Endothelial cell of umbilical vein (primary cell): ENCODE results near the gene PDHX.

Experiments used
- EZH2 ChIP-seq: IDR thresholded peaks from 2 replicates; pipeline ENCODE4 v1.6.1; 2012; ENCODE audit warnings: borderline replicate concordance, low read depth, mild to moderate bottlenecking, moderate library complexity, low read length, inconsistent platforms; ENCODE audit not compliant: severe bottlenecking
- MAX ChIP-seq: IDR thresholded peaks from 2 replicates; pipeline ENCODE4 v1.6.1; 2011; ENCODE audit not compliant: insufficient read depth, insufficient read length
- MYC ChIP-seq: IDR thresholded peaks from one replicate; pipeline ENCODE4 v1.6.1; 2011; ENCODE audit warnings: mild to moderate bottlenecking, low read depth, low read length
- POLR2A ChIP-seq: IDR thresholded peaks from 2 replicates; pipeline ENCODE4 v1.6.1; 2012; ENCODE audit warnings: low read depth, mild to moderate bottlenecking, control low read depth, low read length
- POLR2AphosphoS5 ChIP-seq: IDR thresholded peaks from 2 replicates; pipeline ENCODE4 v1.6.1; 2012; ENCODE audit warnings: low read depth, mild to moderate bottlenecking, control low read depth, low read length, moderate library complexity; ENCODE audit not compliant: insufficient read depth
- TF ChIP-seq, protein P1 (sequence below), 2 donors: IDR thresholded peaks; 1 replicate in 1 of 2; 2 replicates in 1 of 2; pipeline ENCODE4 v1.5.1; 2011; ENCODE audit warnings: low read length in 2 of 2, mild to moderate bottlenecking in 2 of 2, moderate library complexity in 2 of 2, control low read depth in 1 of 2, inconsistent platforms in 1 of 2, low read depth in 1 of 2; ENCODE audit not compliant: insufficient read depth in 1 of 2; ENCODE audit errors: extremely low read depth in 1 of 2

GRCh38 chr11:34970480-34970879 lies 54.1 kb downstream of the PDHX start:
- TF ChIP-seq, protein P1, sequence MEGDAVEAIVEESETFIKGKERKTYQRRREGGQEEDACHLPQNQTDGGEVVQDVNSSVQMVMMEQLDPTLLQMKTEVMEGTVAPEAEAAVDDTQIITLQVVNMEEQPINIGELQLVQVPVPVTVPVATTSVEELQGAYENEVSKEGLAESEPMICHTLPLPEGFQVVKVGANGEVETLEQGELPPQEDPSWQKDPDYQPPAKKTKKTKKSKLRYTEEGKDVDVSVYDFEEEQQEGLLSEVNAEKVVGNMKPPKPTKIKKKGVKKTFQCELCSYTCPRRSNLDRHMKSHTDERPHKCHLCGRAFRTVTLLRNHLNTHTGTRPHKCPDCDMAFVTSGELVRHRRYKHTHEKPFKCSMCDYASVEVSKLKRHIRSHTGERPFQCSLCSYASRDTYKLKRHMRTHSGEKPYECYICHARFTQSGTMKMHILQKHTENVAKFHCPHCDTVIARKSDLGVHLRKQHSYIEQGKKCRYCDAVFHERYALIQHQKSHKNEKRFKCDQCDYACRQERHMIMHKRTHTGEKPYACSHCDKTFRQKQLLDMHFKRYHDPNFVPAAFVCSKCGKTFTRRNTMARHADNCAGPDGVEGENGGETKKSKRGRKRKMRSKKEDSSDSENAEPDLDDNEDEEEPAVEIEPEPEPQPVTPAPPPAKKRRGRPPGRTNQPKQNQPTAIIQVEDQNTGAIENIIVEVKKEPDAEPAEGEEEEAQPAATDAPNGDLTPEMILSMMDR (IDR thresholded peaks at IDR 0.05; ENCODE audit: extremely low read depth in 1 of 2, insufficient read depth in 1 of 2, low read depth in 1 of 2, low read length in 2 of 2): no peak
- TF ChIP-seq POLR2A (no peak), MAX (no peak), EZH2 (no peak), POLR2AphosphoS5 (no peak), MYC (no peak)
